Cardiac fibroblast (primary cell): ENCODE data around the gene SMC1A.
"Not testable (repeated sequence)": the region's sequence is repeated elsewhere in the genome, so short reads cannot be mapped to it uniquely, and the experiment has no call there.

ENCODE experiments used
- DNase-seq, 2 donors: peaks; one replicate each; pipeline versions ENCODE4 v3.0.0 to v3.0.0-alpha.2; 2010; ENCODE audit warnings: low read depth in 2 of 2
- H3K4me3 ChIP-seq, 2 donors: replicated peaks in 1 of 2; 1 replicate in 1 of 2; 2 replicates in 1 of 2; pipeline ENCODE4 v1.5.1; 2011; ENCODE audit warnings: low read depth in 2 of 2, low read length in 2 of 2, mild to moderate bottlenecking in 2 of 2, moderate library complexity in 1 of 2
- CTCF ChIP-seq: IDR thresholded peaks from one replicate; pipeline ENCODE4 v1.5.1; 2011; ENCODE audit warnings: low read depth, mild to moderate bottlenecking, low read length, inconsistent platforms

The SMC1A gene

GRCh38 chrX:53422086-53422860, at the start of gene SMC1A:
SMC1A (minus strand) TSS chrX:53422654; CDS start chrX:53422600, 54 bp downstream.
- DNase-seq: peak; percentile 96 to 98
- no peak for TF ChIP-seq CTCF
- peak within 1 kb of the TSS; percentile 64 to 70 for H3K4me3 ChIP-seq

GRCh38 chrX:53471346-53471745, 48.9 kb upstream of the SMC1A start:
- no peak for DNase-seq
- TF ChIP-seq CTCF: no peak
- H3K4me3 ChIP-seq: no peak overlapping the region

DNA sequence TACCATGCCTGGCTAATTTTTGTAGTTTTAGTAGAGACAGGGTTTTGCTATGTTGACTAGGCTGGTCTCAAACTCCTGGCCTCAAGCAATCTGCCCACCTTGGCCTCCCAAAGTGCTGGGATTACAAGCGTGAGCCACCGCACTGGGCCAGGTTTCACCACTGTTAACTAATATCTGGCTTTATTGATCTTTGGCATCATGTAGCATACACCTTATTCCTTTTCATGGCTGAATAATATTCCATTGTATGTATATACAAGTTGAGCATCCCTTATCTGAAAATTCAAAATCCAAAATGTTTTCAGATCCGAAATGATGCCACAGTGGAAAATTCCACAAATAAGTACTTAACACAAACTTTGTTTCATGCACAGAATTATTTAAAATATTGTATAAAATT, 46.2 kb upstream of the SMC1A start:
- DNase-seq, H3K4me3 ChIP-seq: not testable (repeated sequence)

- peak; percentile 19 for TF ChIP-seq CTCF
- H3K4me3 ChIP-seq: no peak overlapping the region
- DNase-seq: peak in 1 of 2 donors; percentile 48
These were observed 35.6 kb upstream of the SMC1A start for GRCh38 chrX:53458082-53458481.

GRCh38 chrX:53456254-53456653, 33.8 kb upstream of the SMC1A start:
- H3K4me3 ChIP-seq: no peak overlapping the region
- TF ChIP-seq CTCF: no peak
- peak in 1 of 2 donors; percentile 77 for DNase-seq

GRCh38 chrX:53452812-53453211, 30.4 kb upstream of the SMC1A start:
- no peak for TF ChIP-seq CTCF
- DNase-seq: no peak
- no peak overlapping the region for H3K4me3 ChIP-seq

- DNase-seq: no peak
- no peak for TF ChIP-seq CTCF
- no peak overlapping the region for H3K4me3 ChIP-seq
These were observed 27.2 kb upstream of the SMC1A start for GRCh38 chrX:53449632-53450031.
